Measurements from ENCODE around the gene PREB.
"Not testable (repeated sequence)": the region's sequence is repeated elsewhere in the genome, so short reads cannot be mapped to it uniquely, and the experiment has no call there.

The PREB gene

GRCh38 chr2:27127883-27128667, 6.4 kb downstream of the PREB start:
- H3K4me3 ChIP-seq (ENCODE audit: low read depth, low read length): no peak overlapping the region

GRCh38 chr2:27126252-27126710, 8.2 kb downstream of the PREB start:
- H3K4me3 ChIP-seq (ENCODE audit: low read depth, low read length): no peak overlapping the region

- no peak overlapping the region for H3K4me3 ChIP-seq (ENCODE audit: low read depth, low read length)
Observed at GRCh38 chr2:27125104-27125503, 9.3 kb downstream of the PREB start.

- peak within 1 kb of the TSS; percentile 67 for H3K4me3 ChIP-seq (ENCODE audit: low read depth, low read length)
Observed at GRCh38 chr2:27123302-27124150, 10.9 kb downstream of the PREB start, which contains the start of gene ABHD1. Gene ABHD1 (plus strand): TSS chr2:27123815. CDS start chr2:27123949, 134 bp downstream.

- H3K4me3 ChIP-seq (ENCODE audit: low read depth, low read length): no peak overlapping the region
Observed at GRCh38 chr2:27122791-27123190, 11.6 kb downstream of the PREB start.

GRCh38 chr2:27121906-27122305, 12.5 kb downstream of the PREB start:
- H3K4me3 ChIP-seq (ENCODE audit: low read depth, low read length): no peak overlapping the region

- peak overlapping the region; percentile 30 for H3K4me3 ChIP-seq (ENCODE audit: low read depth, low read length)
Observed at GRCh38 chr2:27119330-27119670, 15.1 kb downstream of the PREB start.

GRCh38 chr2:27118525-27119329, 15.7 kb downstream of the PREB start, which contains the start of gene CGREF1:
Gene CGREF1 (minus strand): TSS chr2:27119128. CDS start chr2:27104366, 14,762 bp downstream.
- peak within 1 kb of the TSS; percentile 35 for H3K4me3 ChIP-seq (ENCODE audit: low read depth, low read length)

GRCh38 chr2:27117995-27118524, 16.4 kb downstream of the PREB start:
- H3K4me3 ChIP-seq (ENCODE audit: low read depth, low read length): no peak overlapping the region

- H3K4me3 ChIP-seq (ENCODE audit: low read depth, low read length): no peak overlapping the region
Observed at GRCh38 chr2:27115519-27115918, 18.9 kb downstream of the PREB start.

- not testable (repeated sequence) for H3K4me3 ChIP-seq (ENCODE audit: low read depth, low read length)
Observed at GRCh38 chr2:27111392-27112078, 22.9 kb downstream of the PREB start.

- not testable (repeated sequence) for H3K4me3 ChIP-seq (ENCODE audit: low read depth, low read length)
Observed at GRCh38 chr2:27110603-27111352, 23.7 kb downstream of the PREB start.

- H3K4me3 ChIP-seq (ENCODE audit: low read depth, low read length): no peak overlapping the region
Observed at GRCh38 chr2:27109083-27109482, 25.4 kb downstream of the PREB start.

- H3K4me3 ChIP-seq (ENCODE audit: low read depth, low read length): no peak overlapping the region
Observed at GRCh38 chr2:27108221-27108620, 26.2 kb downstream of the PREB start.

GRCh38 chr2:27105981-27106380, 28.5 kb downstream of the PREB start:
- H3K4me3 ChIP-seq (ENCODE audit: low read depth, low read length): no peak overlapping the region

- no peak overlapping the region for H3K4me3 ChIP-seq (ENCODE audit: low read depth, low read length)
Observed at GRCh38 chr2:27102329-27102728, 32.1 kb downstream of the PREB start.

- H3K4me3 ChIP-seq (ENCODE audit: low read depth, low read length): no peak overlapping the region
Observed at GRCh38 chr2:27100036-27100435, 34.4 kb downstream of the PREB start.

- no peak overlapping the region for H3K4me3 ChIP-seq (ENCODE audit: low read depth, low read length)
Observed at GRCh38 chr2:27099334-27099955, 35.0 kb downstream of the PREB start.

- no peak overlapping the region for H3K4me3 ChIP-seq (ENCODE audit: low read depth, low read length)
Observed at GRCh38 chr2:27097341-27097740, 37.1 kb downstream of the PREB start.

Measured in iPS-11a (cell line).